Gastrocnemius medialis (tissue), 4 donors: Measurements from ENCODE around the gene ZNF771.

Experiments
- CTCF ChIP-seq, 5 experiments: fragments of 450-650 bp in 3 of 5; fragments of 200-600 bp in 2 of 5; sonication (generic) in 2 of 5; IDR thresholded peaks in 4 of 5; conservative IDR thresholded peaks in 1 of 5; 1 replicate in 4 of 5; 2 replicates in 1 of 5; pipeline ENCODE4 v1.5.1; 2016 to 2019; ENCODE audit warnings: antibody characterized with exemption in 5 of 5, mild to moderate bottlenecking in 3 of 5, moderate library complexity in 3 of 5
- POLR2A ChIP-seq, 2 donors: fragments of 450-650 bp; IDR thresholded peaks; one replicate each; pipeline ENCODE4 v1.6.1; 2017; ENCODE audit warnings: antibody characterized with exemption in 2 of 2, mild to moderate bottlenecking in 2 of 2, moderate library complexity in 2 of 2

DNA sequence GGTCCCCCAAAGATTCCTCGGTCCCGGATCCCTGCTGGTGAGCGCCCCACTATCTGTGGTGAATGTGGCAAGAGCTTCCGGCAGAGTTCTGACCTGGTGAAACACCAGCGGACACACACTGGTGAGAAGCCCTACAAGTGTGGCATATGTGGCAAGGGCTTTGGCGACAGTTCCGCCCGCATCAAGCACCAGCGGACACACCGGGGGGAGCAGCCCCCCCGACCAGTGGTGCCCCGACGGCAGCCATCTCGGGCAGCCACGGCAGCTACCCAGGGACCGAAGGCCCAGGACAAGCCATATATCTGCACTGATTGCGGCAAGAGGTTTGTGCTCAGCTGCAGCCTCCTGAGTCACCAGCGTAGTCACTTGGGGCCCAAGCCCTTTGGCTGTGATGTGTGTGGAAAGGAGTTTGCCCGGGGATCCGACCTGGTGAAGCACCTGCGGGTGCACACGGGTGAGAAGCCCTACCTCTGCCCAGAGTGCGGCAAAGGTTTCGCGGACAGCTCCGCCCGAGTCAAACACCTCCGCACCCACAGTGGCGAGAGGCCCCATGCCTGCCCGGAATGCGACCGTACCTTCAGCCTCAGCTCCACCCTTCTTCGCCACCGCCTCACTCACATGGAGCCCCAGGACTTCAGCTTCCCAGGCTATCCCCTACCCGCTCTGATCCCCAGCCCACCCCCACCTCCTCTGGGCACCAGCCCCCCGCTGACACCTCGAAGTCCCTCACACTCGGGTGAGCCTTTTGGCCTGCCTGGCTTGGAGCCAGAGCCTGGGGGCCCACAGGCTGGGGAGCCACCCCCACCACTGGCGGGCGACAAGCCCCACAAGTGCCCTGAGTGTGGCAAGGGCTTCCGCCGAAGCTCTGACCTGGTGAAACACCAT is 9.4 kb upstream of the ZNF771 start:
- TF ChIP-seq CTCF (IDR thresholded peaks at IDR 0.05 in 4 of 5, conservative IDR thresholded peaks at IDR 0.05 in 1 of 5), result no peak
- no peak for TF ChIP-seq POLR2A (IDR thresholded peaks at IDR 0.05)
